NCI-H1092 treated with DMSO at 0.1 percent for 48 hours (cell line): ENCODE measurements around the gene ZNF519.

ENCODE experiments used
- DNase-seq: peaks from one replicate; lab custom pipeline; 2025; lab: John Stamatoyannopoulos, UW

ZNF519 gene

DNA sequence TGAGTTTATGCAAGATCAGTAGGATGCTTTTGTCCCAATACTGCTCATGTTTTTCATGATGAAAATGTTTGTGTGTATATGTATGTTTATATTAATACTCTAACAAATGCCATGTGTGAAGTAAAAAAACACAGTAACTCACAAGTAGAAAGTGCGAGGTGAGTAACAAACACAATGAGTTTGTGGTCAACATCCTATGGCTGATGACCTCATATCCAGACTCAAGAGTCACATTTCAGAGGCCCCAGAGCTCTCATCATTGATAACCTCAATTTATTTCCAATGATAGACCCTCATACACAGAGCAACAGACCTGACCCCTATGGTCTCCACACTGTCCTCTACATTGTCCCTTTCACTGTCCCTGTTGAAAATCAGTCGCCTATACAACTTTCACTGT is 34.5 kb downstream of the ZNF519 start:
- DNase-seq, result no peak

DNA sequence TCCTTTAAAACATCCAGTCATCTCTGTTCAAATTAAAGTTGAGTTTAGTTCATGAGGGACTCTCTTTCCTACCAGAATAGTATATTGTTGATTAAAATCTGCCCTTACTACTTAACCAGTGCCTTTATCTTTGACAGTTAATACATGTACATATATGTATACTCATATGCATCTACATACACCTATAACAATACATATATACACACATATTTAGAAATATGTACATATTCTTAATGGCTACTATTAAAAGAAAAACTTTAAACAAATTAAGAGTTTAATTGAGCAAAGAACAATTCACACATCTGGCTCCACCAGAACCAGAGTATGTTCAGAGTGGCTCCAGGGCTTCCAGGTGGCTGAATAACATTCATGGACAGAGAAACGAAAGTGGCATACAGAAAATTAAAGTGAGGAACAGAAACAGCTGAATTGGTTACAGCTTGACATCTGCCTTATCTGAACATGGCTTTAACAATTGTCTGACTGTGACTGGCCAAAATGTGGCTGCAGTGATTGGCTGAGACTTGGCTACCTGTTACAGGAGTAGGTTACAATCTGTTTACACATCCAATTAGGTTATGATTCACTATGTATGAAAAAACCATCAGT is 38.8 kb downstream of the ZNF519 start:
- DNase-seq, result no peak

DNA sequence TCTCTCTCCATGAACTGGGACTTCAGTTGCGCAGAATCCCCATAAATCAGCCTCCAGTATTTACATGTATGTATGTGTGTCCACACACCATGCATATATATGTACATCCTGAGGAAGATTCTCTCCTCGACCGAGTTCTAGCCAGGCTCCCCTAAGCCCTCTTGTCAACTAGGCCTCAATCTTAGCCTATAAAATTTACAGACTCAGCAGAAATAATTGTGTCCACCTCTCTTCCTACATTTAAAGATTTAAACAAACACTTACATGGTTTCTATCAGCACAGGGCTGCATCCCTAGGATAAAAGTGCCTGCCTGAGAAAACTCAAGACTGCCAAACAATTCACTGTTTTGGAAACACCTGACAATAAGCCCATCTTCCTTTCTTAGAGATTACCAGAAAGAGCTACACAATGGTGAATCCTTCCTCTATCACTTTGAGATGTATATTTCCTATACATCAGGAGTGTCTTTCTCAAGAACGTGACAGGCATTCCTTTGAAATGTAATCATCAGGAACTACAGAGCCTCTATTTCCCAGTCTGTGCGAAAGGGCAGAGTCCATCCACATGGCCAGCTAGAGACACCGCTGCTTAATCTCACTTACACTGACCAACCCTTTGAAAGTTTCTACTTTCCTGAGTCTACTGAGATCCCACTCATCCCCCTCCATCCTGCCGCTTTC is 39.5 kb downstream of the ZNF519 start:
- DNase-seq, result no peak

DNA sequence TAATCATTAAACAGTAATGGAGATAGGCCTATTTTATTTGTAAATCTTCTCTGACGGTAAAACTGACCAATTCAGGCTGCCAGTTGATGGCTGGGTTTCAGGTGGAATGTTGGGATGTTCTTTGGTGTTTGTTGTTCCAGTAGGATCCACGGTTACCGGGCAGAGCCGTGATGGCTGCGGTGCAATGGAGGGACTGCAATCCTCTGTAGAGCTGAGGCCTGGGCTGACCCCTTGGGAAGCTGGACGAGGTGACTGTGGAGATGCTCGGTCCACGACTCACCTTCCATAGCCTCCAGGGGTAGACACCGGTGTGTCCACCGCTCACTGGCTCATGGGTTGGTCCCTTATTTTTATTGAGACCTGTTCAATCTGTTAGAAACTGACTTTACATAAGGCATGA is 42.5 kb downstream of the ZNF519 start:
- no peak for DNase-seq

DNA sequence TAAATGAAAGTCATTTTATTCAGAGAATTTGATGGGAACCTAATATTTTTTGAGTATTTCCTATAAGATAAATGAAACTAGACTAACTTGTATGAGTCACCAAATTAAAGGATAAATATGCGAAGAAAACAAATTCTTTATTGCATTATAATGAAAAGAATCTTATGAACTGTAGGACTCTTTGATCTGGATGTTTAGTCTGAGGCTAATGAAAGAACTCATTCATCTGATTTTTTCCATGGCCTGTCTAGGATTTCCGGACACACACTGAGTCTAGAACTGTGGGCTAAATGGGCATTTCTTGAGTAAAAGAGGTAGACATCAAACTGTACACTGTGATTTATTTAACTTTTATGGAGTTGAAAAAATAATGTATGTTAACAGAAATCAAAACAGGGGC is 43.0 kb downstream of the ZNF519 start:
- DNase-seq, result no peak

DNA sequence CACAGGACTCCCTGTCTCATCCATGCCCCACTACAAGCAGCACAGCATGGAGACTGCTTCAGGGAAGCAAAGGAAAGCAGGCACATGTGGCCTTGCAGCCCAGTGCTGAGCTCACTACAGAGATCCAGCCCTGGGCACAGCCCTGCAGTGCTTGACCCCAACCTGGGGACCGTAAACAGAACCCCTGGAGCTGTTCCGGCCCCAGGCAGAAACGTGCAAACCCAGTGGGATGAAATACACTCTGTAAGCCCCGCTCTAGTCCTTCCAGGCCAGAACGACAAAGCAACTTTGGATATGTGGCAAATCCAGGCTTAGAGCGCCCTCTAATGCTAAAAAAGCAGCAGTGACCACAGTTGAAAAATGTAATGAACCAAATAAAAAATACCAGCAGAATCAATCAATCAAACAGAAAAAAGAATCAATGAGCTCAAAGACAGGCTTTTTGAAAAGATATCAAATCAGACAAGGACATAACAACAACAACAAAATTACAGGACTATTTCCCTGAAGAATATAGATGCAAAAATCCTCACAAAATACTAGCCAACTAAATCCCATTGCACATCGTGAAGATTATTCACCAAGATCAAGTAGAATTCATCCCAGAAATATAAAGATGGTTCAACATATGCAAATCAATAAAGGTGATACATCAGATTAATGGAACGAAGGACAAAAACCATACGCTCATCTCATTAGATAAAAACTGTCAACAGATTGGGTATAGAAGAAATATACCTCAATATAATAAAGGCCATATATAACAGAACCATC is 45.6 kb downstream of the ZNF519 start:
- DNase-seq, result peak; percentile 15

DNA sequence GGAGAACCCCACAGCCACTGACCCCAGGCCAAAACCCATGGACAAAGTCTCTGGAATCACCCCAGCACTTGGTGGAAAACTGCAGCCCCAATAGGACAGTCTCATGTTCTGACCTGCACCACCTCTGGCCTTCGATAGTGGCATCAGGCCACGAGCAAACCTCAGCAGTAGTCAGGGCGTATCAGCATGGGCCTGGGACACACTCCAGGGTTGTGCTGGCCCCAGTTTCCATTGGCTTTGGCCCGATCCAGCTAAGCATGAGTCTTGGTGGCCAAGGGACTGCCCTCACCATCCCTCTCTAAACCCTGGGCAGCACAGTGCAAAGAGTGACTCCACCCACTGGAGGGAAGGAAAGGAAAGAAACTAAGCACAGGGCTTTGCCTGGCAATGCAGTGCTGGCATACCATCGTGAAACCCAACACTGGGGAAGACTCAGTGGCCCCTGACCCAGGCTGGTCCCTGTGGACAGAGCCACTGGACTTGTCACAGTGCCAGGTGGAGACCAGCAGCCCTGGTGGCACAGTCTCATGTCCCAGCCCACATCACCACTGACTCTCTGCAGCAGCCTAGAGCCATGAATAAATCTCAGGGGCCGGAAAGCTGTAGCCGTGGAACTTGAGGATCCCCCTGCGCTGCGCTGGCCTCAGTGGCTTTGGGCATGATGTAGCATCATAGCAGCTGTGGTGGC is 46.3 kb downstream of the ZNF519 start:
- no peak for DNase-seq

DNA sequence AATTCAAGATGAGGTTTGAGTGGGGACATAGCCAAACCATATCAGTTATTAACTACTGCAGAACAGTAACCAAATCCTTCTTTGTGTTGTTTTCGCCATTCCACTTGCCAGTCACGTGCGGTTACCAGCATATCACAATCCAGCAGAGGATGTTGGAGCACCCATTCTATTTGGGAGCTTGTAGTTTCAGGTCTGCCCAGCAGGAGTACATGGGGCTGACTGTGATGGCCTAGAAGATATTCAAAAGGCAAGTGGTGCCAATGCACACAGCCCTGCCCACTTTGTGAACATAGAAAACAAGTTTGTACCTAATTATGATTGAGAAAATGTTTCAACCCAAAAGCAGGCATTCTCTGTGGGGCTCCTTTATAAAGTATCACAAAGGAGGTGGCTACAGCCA is 57.0 kb downstream of the ZNF519 start:
- DNase-seq, result no peak

DNA sequence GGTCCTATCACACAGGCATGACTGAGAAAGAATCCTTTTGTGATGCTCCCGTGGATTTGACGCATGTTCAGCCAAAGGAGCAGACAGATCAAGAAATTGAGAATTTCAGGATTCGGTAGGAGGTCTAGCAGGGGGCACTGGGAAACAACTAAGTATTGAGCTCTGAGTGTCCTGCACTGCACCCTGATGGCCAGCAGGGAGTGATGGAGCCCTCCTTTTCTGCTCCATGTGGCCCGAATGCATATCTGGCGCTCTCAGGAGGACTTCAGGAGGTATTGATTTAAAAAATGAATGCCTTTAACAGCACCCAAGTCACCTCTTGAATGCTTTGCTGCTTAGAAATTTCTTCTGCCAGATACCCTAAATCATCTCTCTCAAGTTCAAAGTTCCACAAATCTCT is 58.0 kb downstream of the ZNF519 start:
- DNase-seq, result no peak

DNA sequence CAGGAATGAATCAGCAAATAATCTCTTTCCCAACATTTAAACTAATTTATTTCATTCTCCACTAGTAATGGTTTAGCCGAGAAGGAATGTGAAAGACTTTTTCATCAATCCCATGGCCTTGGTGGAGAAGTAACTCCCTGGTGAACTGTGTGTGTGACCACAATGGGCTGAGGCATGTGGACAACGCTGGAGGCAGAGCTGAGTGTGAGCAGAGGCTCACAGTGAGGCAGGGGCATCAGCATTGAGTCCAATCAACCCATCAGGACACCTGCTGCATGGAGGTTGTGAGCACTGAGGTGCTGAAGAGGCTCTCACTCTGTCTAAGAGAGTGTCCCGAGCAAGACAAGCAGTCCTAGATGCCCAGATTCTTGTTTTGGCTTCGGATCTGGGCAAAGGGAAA is 78.6 kb downstream of the ZNF519 start:
- DNase-seq, result no peak
